PC-9 (cell line): ENCODE data around the gene LZTS2.

Experiments used
- CTCF ChIP-seq: fragments of 200-600 bp; sonication (generic); conservative IDR thresholded peaks from 2 replicates; pipeline ENCODE4 v1.6.1; 2017; ENCODE audit warnings: mixed run types, antibody characterized with exemption, mild to moderate bottlenecking, moderate library complexity
- EZH2 ChIP-seq: fragments of 200-600 bp; sonication (generic); IDR thresholded peaks from 2 replicates; pipeline ENCODE4 v1.8.0; 2017; ENCODE audit warnings: antibody characterized with exemption, low read depth

- TF ChIP-seq CTCF = no peak
- TF ChIP-seq EZH2 = no peak
These were observed 31.7 kb downstream of the LZTS2 start, which contains the start of the genes PDZD7 and SFXN3 for GRCh38 chr10:101031128-101031795.
